Mucosa of rectum (tissue), 2 donors: ENCODE measurements around the gene QSER1.
"Not testable (repeated sequence)": the region's sequence is repeated elsewhere in the genome, so short reads cannot be mapped to it uniquely, and the experiment has no call there.

ENCODE experiments used
- H3K27ac ChIP-seq, 2 donors: one replicate each; pipeline ENCODE4 v1.7.0; 2013; ENCODE audit warnings: inconsistent platforms in 2 of 2, low read depth in 2 of 2, low read length in 2 of 2
- H3K27me3 ChIP-seq, 2 donors: one replicate each; pipeline ENCODE4 v1.7.0; 2013; ENCODE audit warnings: low read length in 2 of 2; ENCODE audit not compliant: control insufficient read depth in 2 of 2, insufficient read depth in 2 of 2
- H3K36me3 ChIP-seq, 2 donors: one replicate each; pipeline ENCODE4 v1.7.0; 2013; ENCODE audit warnings: low read length in 2 of 2; ENCODE audit not compliant: control insufficient read depth in 2 of 2, insufficient read depth in 2 of 2
- H3K4me1 ChIP-seq, 2 donors: one replicate each; pipeline ENCODE4 v1.7.0; 2013; ENCODE audit warnings: low read length in 2 of 2, mild to moderate bottlenecking in 1 of 2; ENCODE audit not compliant: control insufficient read depth in 2 of 2, insufficient read depth in 2 of 2
- H3K4me3 ChIP-seq, 2 donors: one replicate each; pipeline ENCODE4 v1.7.0; 2013; ENCODE audit warnings: low read length in 2 of 2
- H3K9ac ChIP-seq, 2 donors: one replicate each; pipeline ENCODE4 v1.7.0; 2013; ENCODE audit warnings: low read length in 2 of 2, low read depth in 1 of 2, mild to moderate bottlenecking in 1 of 2
- H3K9me3 ChIP-seq, 2 donors: one replicate each; pipeline ENCODE4 v1.7.0; 2013; ENCODE audit warnings: low read length in 2 of 2; ENCODE audit not compliant: control insufficient read depth in 2 of 2
- donor health status: healthy.
- donor health status: Normal muscosa, but diverticular disease.

The QSER1 gene

GRCh38 chr11:32919338-32919737, 26.7 kb downstream of the QSER1 start:
- Histone ChIP-seq H3K4me1 (no peaks in the 10 kb centered on the region), H3K36me3 (no peaks in the 10 kb centered on the region), H3K9ac (no peak overlapping the region), H3K9me3 (no peaks in the 10 kb centered on the region), H3K27me3 (no peaks in the 10 kb centered on the region), H3K27ac (no peak overlapping the region), H3K4me3 (no peak overlapping the region)

GRCh38 chr11:32920570-32920969, 28.0 kb downstream of the QSER1 start:
- Histone ChIP-seq H3K4me1 (no peaks in the 10 kb centered on the region), H3K36me3 (no peaks in the 10 kb centered on the region), H3K9me3 (no peaks in the 10 kb centered on the region), H3K4me3 (no peak overlapping the region), H3K9ac (no peak overlapping the region), H3K27ac (no peak overlapping the region), H3K27me3 (no peaks in the 10 kb centered on the region)

- H3K9ac ChIP-seq = no peak overlapping the region
- no peaks in the 10 kb centered on the region for H3K27me3 ChIP-seq
- no peak overlapping the region for H3K27ac ChIP-seq
- H3K4me3 ChIP-seq = no peak overlapping the region
- no peaks in the 10 kb centered on the region for H3K4me1 ChIP-seq
- no peaks in the 10 kb centered on the region for H3K9me3 ChIP-seq
- no peaks in the 10 kb centered on the region for H3K36me3 ChIP-seq
These were observed 28.6 kb downstream of the QSER1 start for GRCh38 chr11:32921204-32921603.

DNA sequence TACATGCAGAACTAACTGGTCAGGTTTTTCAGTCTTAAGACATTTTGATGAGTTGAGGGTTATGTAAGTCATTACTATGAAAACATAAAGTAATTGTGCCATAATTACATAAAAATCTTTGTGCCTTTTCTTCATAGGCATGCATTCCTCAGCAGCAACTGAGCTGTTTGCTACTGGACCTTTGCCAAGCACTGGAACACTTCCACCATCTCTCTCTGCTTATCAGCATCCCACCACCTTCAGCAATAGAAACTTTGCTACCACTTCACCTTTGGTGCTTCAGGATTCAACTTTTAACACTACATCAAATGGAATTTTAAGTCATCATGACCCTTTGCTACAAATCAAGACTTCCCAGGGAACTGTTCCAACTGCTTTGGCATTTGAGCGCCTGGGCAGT, 39.0 kb downstream of the QSER1 start:
- Histone ChIP-seq H3K27ac (no peak overlapping the region), H3K4me1 (no peaks in the 10 kb centered on the region)

GRCh38 chr11:32932196-32932595, 39.6 kb downstream of the QSER1 start:
- H3K27me3 ChIP-seq = no peaks in the 10 kb centered on the region
- no peaks in the 10 kb centered on the region for H3K4me1 ChIP-seq
- no peak overlapping the region for H3K27ac ChIP-seq
- H3K9me3 ChIP-seq = no peaks in the 10 kb centered on the region
- H3K36me3 ChIP-seq = peaks cover 29 to 31% of the 10 kb centered on the region in 2 donors
- H3K4me3 ChIP-seq = no peak overlapping the region
- no peak overlapping the region for H3K9ac ChIP-seq

More for the DNA sequence above, 39.0 kb downstream of the QSER1 start:
- Histone ChIP-seq H3K4me3 (no peak overlapping the region), H3K27me3 (no peaks in the 10 kb centered on the region), H3K9ac (no peak overlapping the region), H3K9me3 (no peaks in the 10 kb centered on the region), H3K36me3 (peaks cover 29 to 31% of the 10 kb centered on the region in 2 donors)

- no peak overlapping the region for H3K9ac ChIP-seq
- H3K27me3 ChIP-seq = no peaks in the 10 kb centered on the region
- H3K9me3 ChIP-seq = no peaks in the 10 kb centered on the region
- H3K27ac ChIP-seq = no peak overlapping the region
- H3K4me1 ChIP-seq = no peaks in the 10 kb centered on the region
- no peak overlapping the region for H3K4me3 ChIP-seq
- peaks cover 29 to 31% of the 10 kb centered on the region in 2 donors for H3K36me3 ChIP-seq
These were observed 42.9 kb downstream of the QSER1 start for GRCh38 chr11:32935462-32936029.

- not testable (repeated sequence) for H3K27me3 ChIP-seq, H3K4me3 ChIP-seq, H3K9ac ChIP-seq, H3K9me3 ChIP-seq, H3K4me1 ChIP-seq, H3K27ac ChIP-seq
- H3K36me3 ChIP-seq = peaks cover 29 to 31% of the 10 kb centered on the region in 2 donors
These were observed 43.6 kb downstream of the QSER1 start for GRCh38 chr11:32936178-32936577.

GRCh38 chr11:32937283-32937682, 44.7 kb downstream of the QSER1 start:
- H3K9me3 ChIP-seq, H3K9ac ChIP-seq, H3K27me3 ChIP-seq, H3K27ac ChIP-seq, H3K4me1 ChIP-seq, H3K4me3 ChIP-seq: not testable (repeated sequence)
- peaks cover 21 to 23% of the 10 kb centered on the region in 2 donors for H3K36me3 ChIP-seq

- Histone ChIP-seq H3K27me3 (no peaks in the 10 kb centered on the region), H3K4me3 (no peak overlapping the region), H3K4me1 (no peaks in the 10 kb centered on the region), H3K36me3 (peaks cover 5 to 6% of the 10 kb centered on the region in 2 donors), H3K9me3 (no peaks in the 10 kb centered on the region), H3K27ac (no peak overlapping the region), H3K9ac (no peak overlapping the region)
These were observed 46.4 kb downstream of the QSER1 start for GRCh38 chr11:32939046-32939445.

GRCh38 chr11:32939866-32940265, 47.3 kb downstream of the QSER1 start:
- Histone ChIP-seq H3K36me3 (no peaks in the 10 kb centered on the region), H3K9me3 (no peaks in the 10 kb centered on the region), H3K9ac (no peak overlapping the region), H3K4me1 (no peaks in the 10 kb centered on the region), H3K27me3 (no peaks in the 10 kb centered on the region), H3K27ac (no peak overlapping the region), H3K4me3 (no peak overlapping the region)

- Histone ChIP-seq H3K4me1 (no peaks in the 10 kb centered on the region), H3K27me3 (no peaks in the 10 kb centered on the region), H3K9ac (no peak overlapping the region), H3K4me3 (no peak overlapping the region), H3K9me3 (no peaks in the 10 kb centered on the region), H3K27ac (no peak overlapping the region), H3K36me3 (no peaks in the 10 kb centered on the region)
These were observed 48.3 kb downstream of the QSER1 start for GRCh38 chr11:32940865-32941264.
